ENCODE results near the gene CCDC70.

The CCDC70 gene

DNA sequence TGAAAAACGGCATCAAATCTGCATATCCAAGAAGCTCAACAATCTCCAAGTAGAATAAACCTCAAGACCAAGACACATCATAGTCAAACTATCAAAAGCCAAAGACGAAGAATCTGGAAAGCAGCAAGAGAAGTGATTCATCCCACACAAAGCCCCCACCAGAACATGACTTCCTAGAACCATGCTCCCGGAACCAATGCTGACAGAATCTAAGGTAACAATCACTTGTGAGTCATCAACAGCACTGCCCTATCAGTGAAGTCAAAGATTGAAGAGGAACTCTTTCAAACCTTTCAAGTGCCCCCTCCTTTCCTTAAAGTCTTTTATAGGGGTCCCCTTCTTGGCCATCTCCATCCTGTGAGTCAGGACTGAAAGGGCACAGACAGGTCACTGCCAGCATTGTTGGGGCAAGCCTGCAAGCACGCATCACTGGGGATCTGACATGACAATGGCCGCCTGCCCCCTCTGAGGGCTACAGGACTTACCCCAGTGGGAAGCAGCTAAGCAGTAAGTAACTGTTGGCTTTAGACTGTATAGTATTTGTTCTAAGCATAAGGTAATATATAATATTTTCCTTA, at the start of gene CCDC70:
TSS of gene CCDC70 (plus strand) at position 247 of the 578 bp plus-strand sequence. CDS start 3,443 bp downstream, outside the sequence.
- H3K4me1 ChIP-seq (ENCODE audit: control insufficient read depth, insufficient read depth, low read length) = no peaks in the 10 kb centered on the region
- H3K27me3 ChIP-seq (ENCODE audit: control insufficient read depth, insufficient read depth, low read length) = no peaks in the 10 kb centered on the region
- no peaks in the 10 kb centered on the region for H3K36me3 ChIP-seq (ENCODE audit: control insufficient read depth, insufficient read depth, low read length)
- no peak within 1 kb of the TSS for H3K9ac ChIP-seq (ENCODE audit: low read depth, low read length)
- no peak within 1 kb of the TSS for H3K4me3 ChIP-seq (ENCODE audit: low read depth, low read length)
- H3K9me3 ChIP-seq (ENCODE audit: control insufficient read depth, insufficient read depth, low read length) = no peaks in the 10 kb centered on the region
- no peak within 1 kb of the TSS for H3K27ac ChIP-seq (ENCODE audit: low read depth, low read length)

DNA sequence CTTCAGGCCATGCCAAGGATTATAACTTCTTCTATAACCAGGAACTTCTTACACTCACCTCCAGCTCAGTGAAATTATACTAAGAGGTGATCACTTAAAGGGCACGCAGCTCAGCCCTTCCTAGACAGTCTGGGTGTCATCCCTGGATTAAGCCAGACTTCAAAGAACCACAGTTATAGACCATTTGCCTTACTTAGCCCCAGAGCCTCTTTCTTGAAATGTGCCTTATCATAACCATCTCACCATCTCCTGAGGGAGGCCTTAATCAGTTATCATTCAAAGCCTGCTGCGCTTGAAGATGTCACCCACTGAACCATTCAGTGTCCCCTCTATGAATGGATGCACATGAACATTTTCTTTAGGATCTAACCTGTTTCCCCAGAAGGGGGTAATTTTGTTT, 47.7 kb upstream of the CCDC70 start:
- Histone ChIP-seq H3K36me3 (ENCODE audit: control insufficient read depth, insufficient read depth, low read length) (no peaks in the 10 kb centered on the region), H3K27me3 (ENCODE audit: control insufficient read depth, insufficient read depth, low read length) (no peaks in the 10 kb centered on the region), H3K9me3 (ENCODE audit: control insufficient read depth, insufficient read depth, low read length) (no peaks in the 10 kb centered on the region), H3K27ac (ENCODE audit: low read depth, low read length) (no peak overlapping the region), H3K9ac (ENCODE audit: low read depth, low read length) (no peak overlapping the region), H3K4me3 (ENCODE audit: low read depth, low read length) (no peak overlapping the region), H3K4me1 (ENCODE audit: control insufficient read depth, insufficient read depth, low read length) (peaks cover 18% of the 10 kb centered on the region)

DNA sequence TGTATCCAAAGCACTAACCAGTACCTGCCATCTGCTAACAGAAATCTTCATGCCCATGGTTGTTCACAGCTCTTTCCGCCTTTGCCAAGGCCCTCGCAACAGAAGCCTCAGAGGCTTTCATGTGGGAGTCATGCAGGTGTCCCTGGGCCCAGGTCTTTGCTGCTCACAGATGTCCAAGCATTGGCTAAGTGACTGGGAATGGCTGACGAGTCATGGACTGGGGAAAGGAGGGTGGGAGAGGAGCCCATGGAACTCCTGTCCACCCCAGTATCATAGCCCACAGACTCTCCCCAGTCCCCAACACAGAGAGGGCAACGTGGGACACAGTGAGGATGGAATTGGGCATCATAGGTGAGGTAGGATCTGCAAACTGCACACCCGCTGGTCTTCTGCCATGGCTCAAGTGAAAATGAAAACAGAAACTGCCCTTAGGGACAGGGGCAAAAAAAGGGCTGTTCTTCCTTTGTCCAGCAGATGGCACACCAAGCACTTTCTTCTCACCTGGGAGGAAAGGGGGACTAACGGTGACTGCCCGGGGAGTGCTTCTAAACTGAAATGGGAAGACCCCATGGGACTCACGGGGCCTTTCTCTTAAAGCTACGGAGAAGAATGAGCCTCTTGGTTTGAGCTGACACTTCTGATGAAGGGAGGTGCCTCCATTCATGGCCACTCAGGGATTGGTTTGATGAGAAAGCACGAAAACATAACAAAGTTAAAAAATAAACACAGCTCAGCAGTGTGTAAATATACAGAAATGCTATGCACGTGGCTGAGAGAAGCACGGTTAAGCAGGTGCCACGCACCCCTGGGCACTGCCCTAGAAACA, 46.7 kb upstream of the CCDC70 start:
- Histone ChIP-seq H3K27ac (ENCODE audit: low read depth, low read length) (no peak overlapping the region), H3K9me3 (ENCODE audit: control insufficient read depth, insufficient read depth, low read length) (no peaks in the 10 kb centered on the region), H3K27me3 (ENCODE audit: control insufficient read depth, insufficient read depth, low read length) (no peaks in the 10 kb centered on the region), H3K36me3 (ENCODE audit: control insufficient read depth, insufficient read depth, low read length) (no peaks in the 10 kb centered on the region), H3K4me3 (ENCODE audit: low read depth, low read length) (no peak overlapping the region), H3K9ac (ENCODE audit: low read depth, low read length) (no peak overlapping the region), H3K4me1 (ENCODE audit: control insufficient read depth, insufficient read depth, low read length) (peaks cover 20% of the 10 kb centered on the region)

DNA sequence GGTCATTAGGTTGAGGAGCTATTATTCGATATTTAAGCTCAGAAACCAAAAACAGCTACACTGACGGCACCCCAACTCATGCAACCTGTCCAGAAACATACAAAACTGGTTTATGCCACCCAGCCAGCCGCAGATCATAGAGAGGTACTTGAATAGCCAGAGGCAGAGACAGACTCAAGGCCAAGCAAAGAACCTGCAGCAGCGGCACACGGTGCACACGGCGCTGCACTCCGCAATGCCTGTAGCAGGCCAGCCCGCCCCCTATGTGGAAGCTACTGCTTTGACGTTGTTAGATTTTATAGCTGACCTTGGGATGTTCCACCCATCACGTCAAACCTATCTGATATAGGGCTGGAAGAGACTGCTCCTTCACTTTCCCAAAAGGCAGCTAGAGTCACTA, 45.9 kb upstream of the CCDC70 start:
- H3K9ac ChIP-seq (ENCODE audit: low read depth, low read length) = no peak overlapping the region
- H3K36me3 ChIP-seq (ENCODE audit: control insufficient read depth, insufficient read depth, low read length) = no peaks in the 10 kb centered on the region
- H3K4me1 ChIP-seq (ENCODE audit: control insufficient read depth, insufficient read depth, low read length) = peaks cover 20% of the 10 kb centered on the region
- H3K27ac ChIP-seq (ENCODE audit: low read depth, low read length) = no peak overlapping the region
- no peak overlapping the region for H3K4me3 ChIP-seq (ENCODE audit: low read depth, low read length)
- H3K9me3 ChIP-seq (ENCODE audit: control insufficient read depth, insufficient read depth, low read length) = no peaks in the 10 kb centered on the region
- no peaks in the 10 kb centered on the region for H3K27me3 ChIP-seq (ENCODE audit: control insufficient read depth, insufficient read depth, low read length)

DNA sequence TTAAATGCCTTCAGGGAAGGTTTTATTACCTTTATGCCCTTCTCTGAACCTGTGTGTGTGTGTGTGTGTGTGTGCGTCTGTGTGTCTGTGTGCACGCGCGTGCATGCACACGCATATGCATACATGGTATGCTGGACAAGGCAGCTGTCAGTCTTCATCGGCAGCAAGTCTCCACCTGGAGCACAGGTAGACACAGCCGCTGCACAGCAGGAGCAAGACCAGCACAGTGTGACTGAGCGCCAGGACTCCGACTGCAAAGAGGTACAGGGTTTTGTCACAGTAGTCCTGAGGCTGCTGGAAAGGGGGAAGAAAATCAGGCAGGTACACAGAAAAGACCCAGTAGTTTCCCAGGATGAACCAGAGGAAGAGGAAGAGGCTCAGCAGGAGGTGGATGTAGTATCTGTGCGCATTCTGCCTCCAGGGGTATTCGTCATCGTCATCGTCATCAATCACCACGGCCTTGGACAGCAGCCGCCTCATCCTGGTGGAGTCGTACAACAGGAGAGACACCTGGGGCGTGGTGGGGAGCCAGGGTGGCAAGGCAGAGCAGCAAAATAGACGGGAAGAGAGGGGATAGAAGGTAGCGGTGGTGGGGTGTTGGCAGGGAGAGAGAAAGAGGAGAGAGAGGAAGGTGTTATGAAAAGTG, 45.0 kb upstream of the CCDC70 start:
- H3K27me3 ChIP-seq (ENCODE audit: control insufficient read depth, insufficient read depth, low read length) = no peaks in the 10 kb centered on the region
- H3K4me1 ChIP-seq (ENCODE audit: control insufficient read depth, insufficient read depth, low read length) = peaks cover 20% of the 10 kb centered on the region
- no peaks in the 10 kb centered on the region for H3K36me3 ChIP-seq (ENCODE audit: control insufficient read depth, insufficient read depth, low read length)
- no peak overlapping the region for H3K9ac ChIP-seq (ENCODE audit: low read depth, low read length)
- H3K9me3 ChIP-seq (ENCODE audit: control insufficient read depth, insufficient read depth, low read length) = no peaks in the 10 kb centered on the region
- H3K27ac ChIP-seq (ENCODE audit: low read depth, low read length) = no peak overlapping the region
- no peak overlapping the region for H3K4me3 ChIP-seq (ENCODE audit: low read depth, low read length)

DNA sequence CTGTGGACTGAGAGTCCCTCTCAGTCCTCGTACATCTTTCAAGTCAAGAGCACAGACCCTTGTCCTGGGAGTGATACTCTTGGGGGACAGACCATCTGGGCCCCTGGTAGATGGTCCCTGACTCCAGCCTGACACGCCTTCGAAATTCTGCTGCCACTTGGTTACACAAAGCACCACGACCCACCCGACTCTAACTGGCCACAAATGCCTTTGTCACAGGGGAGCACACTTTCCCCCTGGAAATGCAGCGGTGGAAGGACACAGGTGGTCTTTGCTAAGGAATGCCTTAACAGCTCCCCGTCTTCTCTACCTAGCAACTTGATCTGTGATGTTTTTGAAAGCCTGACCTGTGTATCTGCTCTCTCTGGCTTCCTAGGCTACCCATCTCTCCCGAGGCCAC, 44.1 kb upstream of the CCDC70 start:
- Histone ChIP-seq H3K9me3 (ENCODE audit: control insufficient read depth, insufficient read depth, low read length) (no peaks in the 10 kb centered on the region), H3K9ac (ENCODE audit: low read depth, low read length) (no peak overlapping the region), H3K4me1 (ENCODE audit: control insufficient read depth, insufficient read depth, low read length) (peaks cover 20% of the 10 kb centered on the region), H3K4me3 (ENCODE audit: low read depth, low read length) (no peak overlapping the region), H3K27me3 (ENCODE audit: control insufficient read depth, insufficient read depth, low read length) (no peaks in the 10 kb centered on the region), H3K36me3 (ENCODE audit: control insufficient read depth, insufficient read depth, low read length) (no peaks in the 10 kb centered on the region), H3K27ac (ENCODE audit: low read depth, low read length) (no peak overlapping the region)

DNA sequence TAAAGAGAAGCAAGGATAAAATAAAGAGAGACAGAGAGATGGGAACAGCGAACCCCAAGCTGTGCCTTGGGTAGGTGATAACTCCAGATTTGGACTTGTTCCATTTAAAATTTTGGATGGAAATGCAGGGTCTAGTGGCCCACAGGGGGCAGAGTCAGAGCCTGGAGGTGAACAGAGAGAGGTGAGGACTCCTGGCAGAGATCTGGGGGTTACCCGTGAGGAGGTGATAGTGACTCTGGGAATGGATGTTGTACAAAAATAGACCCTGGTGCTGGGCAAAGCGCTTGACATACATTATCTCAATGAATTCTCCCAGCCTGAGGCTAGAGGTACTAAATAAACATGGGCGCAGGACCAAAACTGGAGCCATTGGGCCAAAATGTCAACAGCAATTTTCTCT, 43.5 kb upstream of the CCDC70 start:
- Histone ChIP-seq H3K27me3 (ENCODE audit: control insufficient read depth, insufficient read depth, low read length) (no peaks in the 10 kb centered on the region), H3K27ac (ENCODE audit: low read depth, low read length) (no peak overlapping the region), H3K9ac (ENCODE audit: low read depth, low read length) (no peak overlapping the region), H3K36me3 (ENCODE audit: control insufficient read depth, insufficient read depth, low read length) (no peaks in the 10 kb centered on the region), H3K4me3 (ENCODE audit: low read depth, low read length) (no peak overlapping the region), H3K9me3 (ENCODE audit: control insufficient read depth, insufficient read depth, low read length) (no peaks in the 10 kb centered on the region), H3K4me1 (ENCODE audit: control insufficient read depth, insufficient read depth, low read length) (peaks cover 20% of the 10 kb centered on the region)

DNA sequence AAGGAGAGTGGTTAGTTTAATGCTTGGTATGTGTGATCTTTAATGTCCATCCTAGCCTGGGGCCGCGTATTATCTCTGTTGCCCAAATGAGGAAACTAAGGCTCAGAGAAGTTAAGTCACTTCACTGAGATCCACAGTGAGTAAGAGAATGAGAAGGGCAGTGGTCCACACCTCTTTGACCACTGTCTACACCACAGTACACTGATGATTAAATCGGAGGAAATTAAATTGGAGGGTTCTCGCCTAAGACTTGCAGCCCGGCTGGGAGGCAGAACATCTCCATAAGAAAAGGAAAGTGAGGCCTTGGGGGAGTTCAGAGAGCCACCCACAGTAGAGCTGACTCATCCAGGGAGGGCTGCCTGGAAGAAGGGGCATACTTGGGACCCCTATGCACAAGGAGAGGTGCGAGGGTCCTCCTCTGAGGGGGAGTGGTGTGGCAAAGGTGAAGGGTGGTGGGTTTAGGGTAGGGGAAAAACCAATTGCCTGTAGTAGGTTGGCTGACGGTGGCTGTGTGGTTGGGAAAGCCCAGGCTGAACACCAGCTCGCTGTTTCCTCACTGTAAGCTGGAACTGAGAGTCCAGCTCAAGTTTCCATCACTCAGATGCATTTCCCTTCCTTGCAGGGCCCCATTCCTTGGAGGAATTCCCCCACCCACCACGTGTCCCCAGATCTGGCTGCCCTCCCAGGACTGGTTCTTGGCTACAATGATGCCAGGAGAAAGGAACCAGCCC, 42.8 kb upstream of the CCDC70 start:
- Histone ChIP-seq H3K27me3 (ENCODE audit: control insufficient read depth, insufficient read depth, low read length) (no peaks in the 10 kb centered on the region), H3K36me3 (ENCODE audit: control insufficient read depth, insufficient read depth, low read length) (no peaks in the 10 kb centered on the region), H3K4me1 (ENCODE audit: control insufficient read depth, insufficient read depth, low read length) (peaks cover 20% of the 10 kb centered on the region), H3K27ac (ENCODE audit: low read depth, low read length) (no peak overlapping the region), H3K9me3 (ENCODE audit: control insufficient read depth, insufficient read depth, low read length) (no peaks in the 10 kb centered on the region), H3K4me3 (ENCODE audit: low read depth, low read length) (no peak overlapping the region), H3K9ac (ENCODE audit: low read depth, low read length) (no peak overlapping the region)

DNA sequence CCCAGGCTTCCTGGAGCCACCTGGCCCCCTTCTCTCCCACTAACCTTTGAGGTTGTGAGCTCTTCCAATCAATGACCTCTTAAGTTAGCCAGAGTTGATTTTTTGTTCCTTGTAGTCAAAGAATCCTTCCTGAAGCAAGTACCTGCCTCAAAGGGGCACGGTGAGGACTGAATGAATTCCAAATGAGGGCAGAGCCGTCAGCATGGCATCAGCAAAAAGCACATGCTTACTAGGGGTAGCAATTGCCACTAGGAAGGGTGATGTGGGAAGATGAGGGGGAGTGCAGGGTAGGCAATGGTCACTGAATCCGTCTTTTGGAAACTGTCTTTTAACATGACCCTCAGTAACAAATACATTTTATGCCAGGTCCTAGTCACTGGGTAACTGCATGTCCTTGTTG, 42.2 kb upstream of the CCDC70 start:
- Histone ChIP-seq H3K36me3 (ENCODE audit: control insufficient read depth, insufficient read depth, low read length) (no peaks in the 10 kb centered on the region), H3K27me3 (ENCODE audit: control insufficient read depth, insufficient read depth, low read length) (no peaks in the 10 kb centered on the region), H3K4me1 (ENCODE audit: control insufficient read depth, insufficient read depth, low read length) (peaks cover 20% of the 10 kb centered on the region), H3K9me3 (ENCODE audit: control insufficient read depth, insufficient read depth, low read length) (no peaks in the 10 kb centered on the region), H3K9ac (ENCODE audit: low read depth, low read length) (no peak overlapping the region), H3K27ac (ENCODE audit: low read depth, low read length) (no peak overlapping the region), H3K4me3 (ENCODE audit: low read depth, low read length) (no peak overlapping the region)

DNA sequence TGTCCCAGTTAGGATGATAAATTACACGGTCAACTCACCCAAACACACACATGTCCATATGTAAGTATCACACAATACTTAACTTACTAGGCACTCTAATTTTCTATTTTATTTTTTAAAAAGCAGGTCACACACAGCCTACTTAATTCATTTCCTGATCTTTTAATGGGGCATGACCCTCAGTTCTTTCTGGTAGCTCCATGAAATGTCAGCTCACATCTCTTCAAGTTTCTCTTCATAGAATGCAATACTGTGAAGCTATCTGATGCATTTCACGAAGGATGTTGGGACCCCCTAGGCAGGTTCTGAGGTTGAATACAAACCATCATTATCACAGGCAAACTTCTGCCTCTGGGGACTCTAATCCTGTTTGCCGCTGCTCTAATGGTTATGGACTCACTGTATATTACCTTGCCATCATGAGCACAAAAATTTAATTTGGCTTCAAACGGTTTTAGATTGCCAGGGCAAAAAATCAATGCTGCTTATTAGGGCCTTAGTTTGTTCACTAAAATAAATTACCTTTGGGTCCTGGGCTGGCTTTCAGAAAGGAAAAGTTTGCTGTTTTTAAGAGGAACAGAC, 41.7 kb upstream of the CCDC70 start:
- peaks cover 21% of the 10 kb centered on the region for H3K4me1 ChIP-seq (ENCODE audit: control insufficient read depth, insufficient read depth, low read length)
- no peaks in the 10 kb centered on the region for H3K9me3 ChIP-seq (ENCODE audit: control insufficient read depth, insufficient read depth, low read length)
- H3K4me3 ChIP-seq (ENCODE audit: low read depth, low read length) = no peak overlapping the region
- no peak overlapping the region for H3K9ac ChIP-seq (ENCODE audit: low read depth, low read length)
- no peaks in the 10 kb centered on the region for H3K36me3 ChIP-seq (ENCODE audit: control insufficient read depth, insufficient read depth, low read length)
- no peak overlapping the region for H3K27ac ChIP-seq (ENCODE audit: low read depth, low read length)
- H3K27me3 ChIP-seq (ENCODE audit: control insufficient read depth, insufficient read depth, low read length) = no peaks in the 10 kb centered on the region

Measured in HUES48 (cell line).